HG02852 (cell line): ENCODE data around the gene FUBP3.

Source experiments
- ATAC-seq: cut with Tn5 transposase; IDR thresholded peaks from one replicate; pipeline ENCODE4 v1.9.1; 2021; ENCODE audit warnings: mild to moderate bottlenecking, moderate library complexity; ENCODE audit not compliant: unreplicated experiment

Gene FUBP3

GRCh38 chr9:130633336-130634190 is 54.2 kb downstream of the FUBP3 start:
- no peak for ATAC-seq

GRCh38 chr9:130634191-130634768 is 54.9 kb downstream of the FUBP3 start:
- ATAC-seq = no peak

- no peak for ATAC-seq
These were observed 55.4 kb downstream of the FUBP3 start for GRCh38 chr9:130634801-130635200.

- ATAC-seq = no peak
These were observed 55.9 kb downstream of the FUBP3 start for GRCh38 chr9:130635306-130635705.

GRCh38 chr9:130635721-130636647 is 56.6 kb downstream of the FUBP3 start:
- ATAC-seq = no peak

- no peak for ATAC-seq
These were observed 57.3 kb downstream of the FUBP3 start for GRCh38 chr9:130636648-130637020.

- no peak for ATAC-seq
These were observed 59.1 kb downstream of the FUBP3 start for GRCh38 chr9:130638284-130639123.

GRCh38 chr9:130639124-130639765 is 59.9 kb downstream of the FUBP3 start:
- ATAC-seq = no peak

GRCh38 chr9:130639866-130640555 is 60.6 kb downstream of the FUBP3 start:
- no peak for ATAC-seq

GRCh38 chr9:130640681-130641080 is 61.3 kb downstream of the FUBP3 start:
- no peak for ATAC-seq

- ATAC-seq = no peak
These were observed 63.5 kb downstream of the FUBP3 start for GRCh38 chr9:130642926-130643325.

GRCh38 chr9:130651221-130651620 is 71.8 kb downstream of the FUBP3 start:
- ATAC-seq = no peak

- ATAC-seq = no peak
These were observed 72.4 kb downstream of the FUBP3 start for GRCh38 chr9:130651752-130652151.

GRCh38 chr9:130654879-130655278 is 75.5 kb downstream of the FUBP3 start:
- no peak for ATAC-seq

- ATAC-seq = no peak
These were observed 79.7 kb downstream of the FUBP3 start for GRCh38 chr9:130658893-130659698.

GRCh38 chr9:130659699-130660248 is 80.4 kb downstream of the FUBP3 start:
- ATAC-seq = no peak

GRCh38 chr9:130660326-130660682 is 80.9 kb downstream of the FUBP3 start:
- no peak for ATAC-seq

GRCh38 chr9:130660683-130661450 is 81.5 kb downstream of the FUBP3 start:
- ATAC-seq = no peak
